NCI-H226 (cell line): ENCODE measurements around the gene F8.
"Not testable (repeated sequence)": the region's sequence is repeated elsewhere in the genome, so short reads cannot be mapped to it uniquely, and the experiment has no call there.

Experiments
- DNase-seq: peaks from one replicate; pipeline ENCODE4 v3.0.0-alpha.2; 2015

F8 gene

GRCh38 chrX:155028877-155029291 lies 6.4 kb upstream of the F8 start:
- DNase-seq = peak; percentile 10

GRCh38 chrX:155028129-155028528 lies 5.6 kb upstream of the F8 start:
- no peak for DNase-seq

- peak; percentile 33 for DNase-seq
Measured at GRCh38 chrX:155027509-155028066, 5.1 kb upstream of the F8 start.

GRCh38 chrX:155026727-155027508 lies 4.4 kb upstream of the F8 start, which contains the start of gene FUNDC2:
TSS of gene FUNDC2 (plus strand) at chrX:155026844. CDS start at chrX:155026939, 95 bp downstream.
- DNase-seq = peak; percentile 86

GRCh38 chrX:155026420-155026726 lies 3.9 kb upstream of the F8 start:
- DNase-seq = no peak

GRCh38 chrX:155023907-155024833 lies 1.6 kb upstream of the F8 start:
- DNase-seq = no peak

GRCh38 chrX:155020591-155020990 lies 1.9 kb downstream of the F8 start:
- no peak for DNase-seq

GRCh38 chrX:155009994-155010472 lies 12.5 kb downstream of the F8 start:
- no peak for DNase-seq

GRCh38 chrX:155008578-155008977 lies 13.9 kb downstream of the F8 start:
- DNase-seq = not testable (repeated sequence)

- DNase-seq = not testable (repeated sequence)
Measured at GRCh38 chrX:155006913-155007671, 15.4 kb downstream of the F8 start.

GRCh38 chrX:155006379-155006778 lies 16.1 kb downstream of the F8 start:
- not testable (repeated sequence) for DNase-seq

GRCh38 chrX:155005190-155005589 lies 17.3 kb downstream of the F8 start:
- no peak for DNase-seq

GRCh38 chrX:155001873-155002272 lies 20.6 kb downstream of the F8 start:
- no peak for DNase-seq

- DNase-seq = no peak
Measured at GRCh38 chrX:155000841-155001240, 21.7 kb downstream of the F8 start.

GRCh38 chrX:154998204-154998880 lies 24.2 kb downstream of the F8 start:
- no peak for DNase-seq

- no peak for DNase-seq
Measured at GRCh38 chrX:154991476-154991875, 31.0 kb downstream of the F8 start.

- no peak for DNase-seq
Measured at GRCh38 chrX:154991039-154991438, 31.5 kb downstream of the F8 start.

- DNase-seq = no peak
Measured at GRCh38 chrX:154990496-154990895, 32.0 kb downstream of the F8 start.

GRCh38 chrX:154988719-154989118 lies 33.8 kb downstream of the F8 start:
- DNase-seq = no peak

GRCh38 chrX:154987940-154988339 lies 34.6 kb downstream of the F8 start:
- no peak for DNase-seq

GRCh38 chrX:154986826-154987575 lies 35.5 kb downstream of the F8 start:
- no peak for DNase-seq

- no peak for DNase-seq
Measured at GRCh38 chrX:154981116-154981411, 41.5 kb downstream of the F8 start.
